AG09309 (cell line): ENCODE data around the gene OSBPL5.

ENCODE experiments used
- DNase-seq: peaks from one replicate; pipeline ENCODE4 v3.0.0-alpha.2; 2010; ENCODE audit warnings: low read depth
- H3K4me3 ChIP-seq: 2 replicates; pipeline ENCODE4 v1.5.1; 2011; ENCODE audit warnings: mild to moderate bottlenecking, low read depth, low read length, moderate library complexity; ENCODE audit not compliant: control insufficient read depth
- CTCF ChIP-seq: IDR thresholded peaks from 2 replicates; pipeline ENCODE4 v1.5.1; 2011; ENCODE audit warnings: mild to moderate bottlenecking, low read depth, low read length, inconsistent platforms; ENCODE audit not compliant: insufficient read depth, control insufficient read depth; ENCODE audit errors: missing control alignments

The OSBPL5 gene

GRCh38 chr11:3153291-3153861 is 11.7 kb downstream of the OSBPL5 start:
- no peak for TF ChIP-seq CTCF

DNA sequence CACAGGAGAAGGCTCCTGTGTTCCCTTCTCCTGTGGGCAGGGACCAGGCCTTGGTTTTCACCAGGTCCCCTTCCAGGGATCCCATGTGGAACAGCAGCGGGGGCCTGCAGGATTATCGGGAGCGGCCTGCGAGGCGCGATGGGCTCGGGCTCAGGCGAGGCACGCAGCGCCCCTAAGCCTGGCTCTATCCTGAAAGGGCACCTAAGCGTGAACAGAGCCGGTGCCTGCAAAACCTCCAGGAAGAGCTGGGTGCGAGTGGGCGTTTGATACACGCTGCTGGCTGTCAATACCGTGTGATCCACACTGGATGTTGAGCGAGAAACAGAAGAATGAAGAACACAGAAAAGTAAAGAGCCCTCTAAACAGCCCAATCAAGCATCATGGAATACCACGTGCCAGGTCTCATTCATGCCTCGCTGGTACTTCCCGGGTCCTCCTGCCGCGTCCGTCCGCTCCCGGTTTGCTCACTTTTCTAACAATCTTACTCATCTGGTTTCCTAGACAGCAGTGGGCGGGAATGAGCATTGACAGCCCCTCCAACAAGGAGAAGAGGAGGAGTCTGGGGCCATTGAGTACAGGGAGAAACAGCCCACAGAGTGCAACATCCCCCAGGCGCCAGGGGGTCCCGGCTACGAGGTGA is 12.5 kb downstream of the OSBPL5 start:
- DNase-seq: no peak
- no peak for TF ChIP-seq CTCF
- no peak overlapping the region for H3K4me3 ChIP-seq

More at GRCh38 chr11:3153291-3153861, 11.7 kb downstream of the OSBPL5 start:
- no peak for DNase-seq
- H3K4me3 ChIP-seq: no peak overlapping the region

- no peak overlapping the region for H3K4me3 ChIP-seq
- DNase-seq: no peak
- TF ChIP-seq CTCF: no peak
Measured at GRCh38 chr11:3150726-3151125, 14.4 kb downstream of the OSBPL5 start.

DNA sequence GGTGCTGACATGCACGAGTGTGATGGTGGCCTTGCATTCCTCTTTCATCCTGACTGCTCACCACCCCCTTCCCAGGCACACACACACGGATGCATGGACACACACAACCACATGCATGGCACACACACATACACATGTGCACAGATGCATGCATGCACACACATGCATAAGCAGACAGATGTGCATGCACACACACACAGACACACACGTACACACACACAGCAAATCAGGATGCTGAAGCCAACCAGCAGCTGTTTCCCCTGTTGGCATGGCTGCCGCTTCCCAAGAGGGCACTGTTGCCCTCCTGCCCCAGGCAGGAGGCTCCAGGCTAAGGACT is 15.3 kb downstream of the OSBPL5 start:
- no peak for TF ChIP-seq CTCF
- H3K4me3 ChIP-seq: no peak overlapping the region
- no peak for DNase-seq

GRCh38 chr11:3148990-3149851 is 15.9 kb downstream of the OSBPL5 start:
- DNase-seq: no peak
- no peak overlapping the region for H3K4me3 ChIP-seq
- no peak for TF ChIP-seq CTCF

- no peak for TF ChIP-seq CTCF
- no peak overlapping the region for H3K4me3 ChIP-seq
- no peak for DNase-seq
Measured at GRCh38 chr11:3148255-3148989, 16.7 kb downstream of the OSBPL5 start.
